Measurements from ENCODE around the gene EPAS1.

EPAS1 gene

DNA sequence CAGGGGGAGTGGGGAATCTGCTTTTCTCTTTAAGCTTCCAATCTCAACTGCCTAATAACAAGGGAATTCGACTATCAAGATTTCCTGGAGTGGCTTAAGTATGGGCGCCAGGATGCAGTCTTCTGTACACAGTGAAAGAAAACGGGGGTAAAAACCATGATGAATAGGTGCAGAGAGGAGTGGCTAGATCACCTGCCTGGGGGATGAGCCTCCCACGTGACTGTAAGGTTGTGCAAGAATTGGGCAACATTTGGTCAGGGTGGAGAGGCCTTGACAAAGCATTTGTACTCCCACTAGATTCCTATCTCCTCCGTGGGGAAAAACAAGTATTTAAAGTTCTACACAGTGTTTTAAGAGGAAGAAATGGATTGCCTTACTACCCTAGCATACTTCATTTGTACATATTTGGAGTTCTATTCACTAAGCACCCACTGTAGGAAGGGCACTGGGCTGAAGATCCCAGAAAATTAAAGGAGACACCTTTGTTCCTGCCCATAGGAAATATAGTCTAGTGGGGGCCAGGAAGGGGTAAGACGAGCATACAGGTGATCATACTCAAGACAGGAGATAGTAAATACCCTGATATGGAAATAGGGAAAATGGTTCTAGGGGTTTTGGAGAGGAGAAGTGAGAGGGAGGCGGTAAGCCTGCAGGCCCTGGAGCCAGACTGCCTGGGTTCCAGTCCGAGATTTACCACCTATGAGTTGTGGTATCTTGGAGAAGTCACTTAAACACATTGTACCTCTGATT is 29.2 kb downstream of the EPAS1 start:
- Histone ChIP-seq H3K27me3 (ENCODE audit: insufficient read depth, poor library complexity, severe bottlenecking) (no peaks in the 10 kb centered on the region), H3K4me1 (ENCODE audit: insufficient read depth, poor library complexity, severe bottlenecking) (peaks cover 77% of the 10 kb centered on the region)

DNA sequence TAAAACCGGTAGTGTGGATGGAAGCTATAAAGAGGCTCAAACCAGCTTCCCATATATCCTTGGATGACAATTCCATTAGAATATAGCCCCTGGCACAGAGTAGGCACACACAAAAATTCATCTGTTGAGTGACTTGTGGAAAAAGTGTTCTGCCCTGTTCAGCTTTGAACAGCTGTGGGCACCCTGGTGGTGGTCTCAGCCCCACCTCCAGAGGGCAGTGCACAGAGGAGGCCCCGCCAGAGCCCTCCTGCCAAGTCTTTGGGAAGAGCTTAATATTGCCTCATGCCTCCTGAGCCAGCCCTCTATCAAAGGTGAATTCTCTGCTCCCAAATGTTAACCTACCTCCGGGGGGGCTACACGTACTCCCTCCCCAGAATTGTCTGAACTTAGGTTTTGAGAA is 30.4 kb downstream of the EPAS1 start:
- TF ChIP-seq, protein P1, sequence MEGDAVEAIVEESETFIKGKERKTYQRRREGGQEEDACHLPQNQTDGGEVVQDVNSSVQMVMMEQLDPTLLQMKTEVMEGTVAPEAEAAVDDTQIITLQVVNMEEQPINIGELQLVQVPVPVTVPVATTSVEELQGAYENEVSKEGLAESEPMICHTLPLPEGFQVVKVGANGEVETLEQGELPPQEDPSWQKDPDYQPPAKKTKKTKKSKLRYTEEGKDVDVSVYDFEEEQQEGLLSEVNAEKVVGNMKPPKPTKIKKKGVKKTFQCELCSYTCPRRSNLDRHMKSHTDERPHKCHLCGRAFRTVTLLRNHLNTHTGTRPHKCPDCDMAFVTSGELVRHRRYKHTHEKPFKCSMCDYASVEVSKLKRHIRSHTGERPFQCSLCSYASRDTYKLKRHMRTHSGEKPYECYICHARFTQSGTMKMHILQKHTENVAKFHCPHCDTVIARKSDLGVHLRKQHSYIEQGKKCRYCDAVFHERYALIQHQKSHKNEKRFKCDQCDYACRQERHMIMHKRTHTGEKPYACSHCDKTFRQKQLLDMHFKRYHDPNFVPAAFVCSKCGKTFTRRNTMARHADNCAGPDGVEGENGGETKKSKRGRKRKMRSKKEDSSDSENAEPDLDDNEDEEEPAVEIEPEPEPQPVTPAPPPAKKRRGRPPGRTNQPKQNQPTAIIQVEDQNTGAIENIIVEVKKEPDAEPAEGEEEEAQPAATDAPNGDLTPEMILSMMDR (IDR thresholded peaks at IDR 0.05; ENCODE audit: poor library complexity, severe bottlenecking), result no peak
- peaks cover 88% of the 10 kb centered on the region for H3K4me1 ChIP-seq (ENCODE audit: insufficient read depth, poor library complexity, severe bottlenecking)
- no peak for DNase-seq (ENCODE audit: low spot score)
- no peaks in the 10 kb centered on the region for H3K9me3 ChIP-seq (ENCODE audit: severe bottlenecking)
- H3K36me3 ChIP-seq (ENCODE audit: low read depth), result no peaks in the 10 kb centered on the region; the same call in 1 of the 2 replicates
- no peak for ATAC-seq (ENCODE audit: low read depth)
- peak overlapping the region; percentile 95 for H3K27ac ChIP-seq (ENCODE audit: poor library complexity, severe bottlenecking)
- H3K27me3 ChIP-seq (ENCODE audit: insufficient read depth, poor library complexity, severe bottlenecking), result no peaks in the 10 kb centered on the region
- H3K4me3 ChIP-seq (ENCODE audit: severe bottlenecking), result no peak overlapping the region

More for the DNA sequence above, 29.2 kb downstream of the EPAS1 start:
- H3K9me3 ChIP-seq (ENCODE audit: severe bottlenecking), result no peaks in the 10 kb centered on the region
- TF ChIP-seq, protein P1 (IDR thresholded peaks at IDR 0.05; ENCODE audit: poor library complexity, severe bottlenecking), result no peak
- DNase-seq (ENCODE audit: low spot score), result no peak
- no peaks in the 10 kb centered on the region; the same call in 1 of the 2 replicates for H3K36me3 ChIP-seq (ENCODE audit: low read depth)
- peak; percentile 58 for ATAC-seq (ENCODE audit: low read depth)
- H3K27ac ChIP-seq (ENCODE audit: poor library complexity, severe bottlenecking), result peak overlapping the region; percentile 95
- H3K4me3 ChIP-seq (ENCODE audit: severe bottlenecking), result no peak overlapping the region

DNA sequence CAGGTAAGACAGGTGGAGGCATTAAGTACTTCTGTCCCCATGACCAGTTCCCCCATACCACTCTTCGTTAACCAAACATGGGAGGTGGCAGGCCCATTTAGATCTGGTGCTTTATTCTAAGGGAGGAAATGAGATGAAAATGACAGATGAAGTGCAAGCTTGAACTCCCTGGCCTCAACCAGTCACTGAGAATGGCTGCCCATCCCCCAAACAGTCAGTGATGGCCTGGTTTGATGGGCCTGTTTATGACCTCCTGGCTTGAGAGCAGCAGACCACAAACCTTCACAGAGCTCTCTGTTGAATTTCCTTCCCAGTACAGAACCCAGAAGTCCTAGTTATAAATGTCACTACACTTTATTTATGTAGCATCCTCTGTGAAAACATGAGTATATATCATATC is 31.1 kb downstream of the EPAS1 start:
- DNase-seq (ENCODE audit: low spot score), result no peak
- TF ChIP-seq, protein P1 (IDR thresholded peaks at IDR 0.05; ENCODE audit: poor library complexity, severe bottlenecking), result no peak
- H3K9me3 ChIP-seq (ENCODE audit: severe bottlenecking), result no peaks in the 10 kb centered on the region
- peaks cover 86% of the 10 kb centered on the region for H3K4me1 ChIP-seq (ENCODE audit: insufficient read depth, poor library complexity, severe bottlenecking)
- H3K27me3 ChIP-seq (ENCODE audit: insufficient read depth, poor library complexity, severe bottlenecking), result no peaks in the 10 kb centered on the region
- no peak for ATAC-seq (ENCODE audit: low read depth)
- no peak overlapping the region for H3K4me3 ChIP-seq (ENCODE audit: severe bottlenecking)
- H3K36me3 ChIP-seq (ENCODE audit: low read depth), result no peaks in the 10 kb centered on the region; the same call in 1 of the 2 replicates
- peak overlapping the region; percentile 95 for H3K27ac ChIP-seq (ENCODE audit: poor library complexity, severe bottlenecking)

DNA sequence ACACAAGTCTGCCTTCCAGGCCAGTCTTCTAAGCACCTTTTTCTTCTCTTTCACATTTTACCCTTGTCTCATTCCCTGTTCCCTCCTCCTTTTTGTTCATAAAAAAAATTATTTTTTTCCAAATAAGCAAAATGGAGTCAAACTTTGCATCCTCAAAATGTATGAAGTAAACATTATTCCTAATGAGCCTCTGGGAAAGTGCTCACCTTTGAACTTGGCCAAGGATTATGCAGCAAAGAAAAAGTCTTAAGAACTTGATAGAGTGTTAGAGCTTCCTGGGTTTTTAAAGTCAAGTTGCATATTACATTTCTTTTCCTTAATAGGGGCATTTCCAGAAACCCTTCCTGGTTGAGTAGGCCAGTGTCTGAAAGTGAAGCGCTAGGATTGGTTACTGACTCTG is 31.6 kb downstream of the EPAS1 start:
- H3K27me3 ChIP-seq (ENCODE audit: insufficient read depth, poor library complexity, severe bottlenecking), result no peaks in the 10 kb centered on the region
- peak overlapping the region; percentile 95 for H3K27ac ChIP-seq (ENCODE audit: poor library complexity, severe bottlenecking)
- H3K4me3 ChIP-seq (ENCODE audit: severe bottlenecking), result no peak overlapping the region
- TF ChIP-seq, protein P1 (IDR thresholded peaks at IDR 0.05; ENCODE audit: poor library complexity, severe bottlenecking), result no peak
- H3K9me3 ChIP-seq (ENCODE audit: severe bottlenecking), result no peaks in the 10 kb centered on the region
- H3K36me3 ChIP-seq (ENCODE audit: low read depth), result no peaks in the 10 kb centered on the region; the same call in 1 of the 2 replicates
- H3K4me1 ChIP-seq (ENCODE audit: insufficient read depth, poor library complexity, severe bottlenecking), result peaks cover 86% of the 10 kb centered on the region
- DNase-seq (ENCODE audit: low spot score) (no peak), ATAC-seq (ENCODE audit: low read depth) (no peak)

DNA sequence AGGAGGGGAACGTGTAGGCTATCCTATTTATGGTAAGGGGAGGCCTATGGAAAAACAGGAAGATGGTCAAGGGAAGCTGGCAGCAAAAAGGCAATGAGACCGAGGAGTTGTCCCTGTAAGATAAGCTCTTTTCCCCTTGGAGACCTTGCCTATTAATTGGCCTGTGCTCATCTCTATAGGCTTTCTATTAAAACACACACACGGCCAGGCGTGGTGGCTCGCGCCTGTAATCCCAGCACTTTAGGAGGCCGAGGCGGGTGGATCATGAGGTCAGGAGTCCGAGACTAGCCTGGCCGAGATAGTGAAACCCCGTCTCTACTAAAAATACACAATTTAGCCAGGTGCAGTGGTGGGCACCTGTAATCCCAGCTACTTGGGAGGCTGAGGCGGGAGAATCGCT is 32.1 kb downstream of the EPAS1 start:
- ATAC-seq (ENCODE audit: low read depth) (no peak), DNase-seq (ENCODE audit: low spot score) (no peak)
- Histone ChIP-seq H3K9me3 (ENCODE audit: severe bottlenecking) (no peaks in the 10 kb centered on the region), H3K36me3 (ENCODE audit: low read depth) (no peaks in the 10 kb centered on the region; the same call in 1 of the 2 replicates), H3K4me1 (ENCODE audit: insufficient read depth, poor library complexity, severe bottlenecking) (peaks cover 86% of the 10 kb centered on the region), H3K27me3 (ENCODE audit: insufficient read depth, poor library complexity, severe bottlenecking) (no peaks in the 10 kb centered on the region), H3K27ac (ENCODE audit: poor library complexity, severe bottlenecking) (peak overlapping the region; percentile 95), H3K4me3 (ENCODE audit: severe bottlenecking) (no peak overlapping the region)
- TF ChIP-seq, protein P1 (IDR thresholded peaks at IDR 0.05; ENCODE audit: poor library complexity, severe bottlenecking), result no peak

All from RWPE2 (cell line).